ENCODE measurements around the gene CNKSR1.
"Not testable (repeated sequence)": the region's sequence is repeated elsewhere in the genome, so short reads cannot be mapped to it uniquely, and the experiment has no call there.

CNKSR1 gene

DNA sequence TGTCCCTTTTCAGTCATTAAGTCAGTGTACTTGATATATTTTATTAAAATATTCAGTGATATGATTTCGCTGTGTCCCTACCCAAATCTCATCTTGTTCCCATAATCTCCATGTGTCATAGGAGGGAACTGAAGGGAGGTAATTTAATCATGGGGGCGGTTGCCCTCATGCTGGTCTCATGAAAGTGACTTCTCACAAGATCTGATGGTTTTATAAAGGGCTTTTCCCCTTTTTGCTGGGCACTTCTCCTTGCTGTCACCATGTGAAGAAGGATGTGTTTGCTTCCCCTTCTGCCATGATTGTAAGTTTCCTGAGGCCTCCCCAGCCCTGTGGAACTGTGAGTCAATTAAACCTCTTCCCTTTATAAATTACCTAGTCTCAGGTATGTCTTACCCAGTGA, 53.4 kb downstream of the CNKSR1 start:
- DNase-seq, result not testable (repeated sequence)

DNA sequence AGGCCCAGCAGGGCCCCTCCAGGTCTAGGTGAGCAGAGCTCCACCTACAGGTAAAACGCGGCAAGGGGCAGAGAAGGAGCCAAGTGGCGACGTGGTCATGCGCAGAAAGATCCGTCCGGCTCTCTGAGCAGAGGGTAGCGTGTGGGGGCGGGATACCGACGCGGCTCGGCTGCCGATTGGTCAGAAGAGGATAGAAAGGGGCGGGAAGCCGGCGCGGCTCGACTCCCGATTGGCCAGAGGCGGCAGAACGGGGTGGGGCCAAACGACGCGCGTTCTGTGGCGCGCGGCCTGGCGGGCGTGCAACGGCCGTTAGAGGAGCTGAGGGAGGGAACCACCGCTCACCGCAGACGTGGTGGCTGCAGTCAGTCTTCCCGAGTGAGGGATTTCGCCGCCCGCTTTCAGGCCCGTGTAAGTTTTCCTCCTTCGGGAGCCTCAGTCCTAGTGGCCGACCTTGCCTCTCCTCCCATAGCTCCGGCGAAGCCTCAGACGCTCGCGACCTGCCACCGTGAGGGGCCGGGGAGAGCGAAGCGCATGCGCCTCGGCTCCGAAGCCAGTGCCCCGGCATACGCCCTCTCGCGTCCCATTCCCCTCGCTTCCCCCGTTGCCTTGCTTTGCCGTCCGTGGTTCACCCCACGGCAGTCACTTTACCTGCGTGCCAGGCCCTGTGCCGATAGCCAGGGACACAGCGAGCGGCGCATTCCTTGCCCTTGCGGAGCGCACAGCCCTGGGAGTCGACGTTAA, 56.8 kb downstream of the CNKSR1 start, which contains the start of gene CEP85:
Gene CEP85 (plus strand): TSS at position 298 of the 741 bp plus-strand sequence. CDS start 5,584 bp downstream, outside the sequence.
- DNase-seq, result peak; percentile 100

DNA sequence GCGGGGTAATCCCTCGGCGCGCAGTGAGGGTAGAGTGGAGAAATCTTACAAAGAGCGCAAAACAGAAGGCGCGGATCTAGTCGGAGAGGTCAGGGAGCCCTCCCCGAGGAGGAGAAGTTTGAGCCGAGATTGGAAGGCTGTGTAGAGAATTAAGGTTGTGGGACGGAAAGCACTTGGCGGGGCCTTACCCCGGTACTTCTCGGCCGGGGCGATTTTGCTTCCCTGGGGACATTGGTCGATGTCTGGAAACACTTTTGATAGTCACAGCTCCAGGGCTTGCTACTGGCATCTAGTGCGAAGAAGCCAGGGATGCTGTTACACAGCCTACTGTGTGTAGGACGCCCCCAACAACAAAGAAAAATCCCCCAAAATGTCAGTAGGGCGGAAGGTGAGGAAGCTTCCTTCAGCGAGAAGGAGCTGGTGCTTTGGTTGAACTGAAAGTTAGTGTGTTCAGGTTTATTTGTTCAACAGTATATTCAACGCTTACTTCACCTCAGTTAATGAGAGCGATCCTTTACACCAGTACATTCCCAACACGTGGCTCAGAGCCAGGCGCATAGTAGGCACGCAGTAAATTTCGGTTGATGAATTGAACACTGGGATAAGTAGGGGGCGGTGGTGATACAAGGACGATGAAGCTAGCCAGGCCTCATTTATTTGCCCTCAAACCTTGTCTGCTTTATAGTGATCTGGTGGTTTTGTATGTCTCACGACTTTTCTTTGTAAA, 57.5 kb downstream of the CNKSR1 start:
- DNase-seq, result no peak

DNA sequence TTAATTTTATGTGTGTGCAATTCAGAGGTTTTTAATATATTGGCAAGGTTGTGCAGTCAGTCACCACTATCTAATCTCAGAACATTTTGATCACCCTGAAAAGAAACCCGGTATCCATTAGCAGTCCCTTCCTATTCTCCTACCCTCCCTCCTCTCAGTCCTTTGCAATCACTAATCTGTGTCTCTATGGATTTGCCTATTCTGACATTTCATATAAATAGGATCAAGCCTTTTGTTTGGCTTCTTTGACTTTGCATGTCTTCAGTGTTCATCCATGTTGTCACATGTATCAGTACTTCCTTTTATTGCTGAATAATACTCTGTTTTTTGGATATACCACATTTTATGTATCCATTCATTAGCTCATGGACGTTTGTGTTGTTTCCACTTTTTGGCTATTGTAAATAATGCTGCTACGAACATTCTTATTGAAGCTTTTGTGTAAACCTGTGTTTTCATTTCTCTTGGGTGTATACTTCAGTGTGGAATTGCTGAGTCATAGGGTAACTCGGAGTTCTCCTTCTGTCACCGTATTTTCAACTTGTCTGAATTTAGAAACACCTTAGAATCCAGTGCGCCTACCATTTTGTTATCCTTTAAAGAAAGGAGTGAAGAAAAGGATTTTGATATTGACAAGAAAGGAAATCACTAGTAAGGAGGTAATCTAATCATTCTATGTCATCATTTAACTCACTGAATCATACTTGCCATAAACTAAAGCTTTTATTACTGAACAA, 60.1 kb downstream of the CNKSR1 start:
- no peak for DNase-seq
